CD4-positive, alpha-beta T cell treated with Interleukin-1 beta for 1 hour (primary cell): ENCODE measurements around the gene MAGEA9B.
"Not testable (repeated sequence)": the region's sequence is repeated elsewhere in the genome, so short reads cannot be mapped to it uniquely, and the experiment has no call there.

Experiments used
- DNase-seq, 2 donors: peaks; one replicate each; pipeline ENCODE4 v3.0.0-alpha.2; 2020 to 2022

Gene MAGEA9B

GRCh38 chrX:149533999-149534398, 53.3 kb downstream of the MAGEA9B start:
- DNase-seq = not testable (repeated sequence)

DNA sequence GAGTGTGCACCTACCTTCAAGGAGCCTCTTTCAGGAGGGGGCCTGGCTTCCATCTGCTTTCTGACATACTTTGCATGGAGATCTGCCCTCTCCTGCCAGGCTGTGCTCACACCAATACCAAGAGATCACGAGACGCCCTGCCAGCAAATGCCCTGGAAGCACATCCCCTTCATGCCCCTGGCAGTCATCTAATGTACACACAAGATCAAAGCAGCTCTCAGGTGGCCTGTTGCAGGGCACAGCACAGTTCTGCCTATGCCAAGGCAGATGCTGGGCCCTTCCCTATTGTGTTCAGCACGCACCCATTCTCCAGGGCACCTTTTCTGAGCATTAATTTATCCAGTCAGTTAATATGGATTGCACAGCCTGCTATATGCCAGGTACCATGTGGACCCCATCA, 54.4 kb downstream of the MAGEA9B start:
- not testable (repeated sequence) for DNase-seq
